NCI-H460 (cell line): ENCODE measurements around the gene PHLPP1. TPM values are rescaled to one million over a fixed set of nuclear protein-coding genes. Genes with fewer than 3 reads are reported as not detected.
"Not testable (repeated sequence)": the region's sequence is repeated elsewhere in the genome, so short reads cannot be mapped to it uniquely, and the experiment has no call there.

Experiments used
- DNase-seq: peaks from one replicate; pipeline ENCODE4 v3.0.0-alpha.2; 2016; ENCODE audit warnings: low read depth; ENCODE audit errors: extremely low read depth
- total RNA-seq: library from RNA; depleted of rRNA; stranded (reverse); fragments of >200 nt; shearing (Covaris generic); gene quantifications from 2 replicates; pipeline ENCODE4 v1.2.3, GENCODE V29; 2014

PHLPP1 gene
- total RNA-seq, 1 experiment from 2014 or later = 2.1 TPM

DNA sequence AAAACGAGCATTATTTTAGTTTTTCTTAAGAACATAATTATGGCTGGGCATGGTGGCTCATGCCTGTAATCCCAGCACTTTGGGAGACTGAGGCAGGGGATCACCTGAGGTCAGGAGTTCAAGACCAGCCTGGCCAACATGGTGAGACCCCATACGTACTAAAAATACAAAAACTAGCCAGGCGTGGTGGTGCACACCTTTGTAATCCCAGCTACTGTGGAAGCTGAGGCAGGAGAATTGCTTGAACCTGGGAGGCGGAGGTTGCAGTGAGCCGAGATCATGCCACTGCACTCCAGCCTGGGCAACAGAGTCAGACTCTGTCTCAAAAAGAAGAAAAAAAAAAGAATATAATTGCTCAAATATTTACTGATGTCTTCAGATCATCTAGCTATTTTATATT, 25.3 kb downstream of the PHLPP1 start:
- DNase-seq = not testable (repeated sequence)

DNA sequence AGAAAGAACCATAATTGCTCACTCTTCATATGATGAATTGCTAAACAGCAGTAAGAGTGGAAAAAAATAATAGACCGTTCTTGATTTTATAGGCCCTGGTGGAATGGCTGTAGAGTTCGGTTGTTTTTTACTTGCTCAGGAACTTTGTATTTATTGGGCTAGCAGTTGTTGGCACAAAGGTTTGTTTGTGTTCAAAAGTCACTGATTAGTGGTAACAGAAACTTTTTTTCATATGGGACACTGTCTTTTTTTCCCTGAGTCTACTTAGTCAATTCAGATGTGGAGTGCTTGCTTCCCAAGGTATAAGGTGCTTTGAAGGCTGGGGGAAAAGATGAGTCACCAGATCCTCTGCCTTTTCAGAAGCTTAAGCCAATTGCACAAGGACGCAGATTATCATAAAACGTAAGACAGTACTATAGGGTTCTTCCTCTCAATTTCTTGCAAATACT, 25.8 kb downstream of the PHLPP1 start:
- DNase-seq = no peak

DNA sequence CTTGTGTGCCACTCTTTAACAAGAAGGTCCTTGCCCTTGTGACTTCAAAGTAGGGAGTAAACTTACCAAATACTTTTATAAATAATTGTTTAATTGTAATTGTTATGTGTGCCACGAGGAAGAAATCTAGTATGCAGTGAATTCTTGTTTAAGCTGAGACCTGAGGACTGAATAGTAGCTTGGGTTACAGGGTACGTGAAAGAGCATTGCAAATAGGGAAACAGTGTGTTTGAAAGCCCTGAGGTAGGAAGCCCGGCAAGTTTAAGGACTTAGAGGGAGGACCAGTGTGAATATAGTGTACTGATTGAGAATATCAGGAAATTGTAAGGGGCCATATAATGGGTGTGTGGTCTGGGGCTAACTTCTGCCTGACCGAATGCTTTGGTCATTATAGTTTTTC, 26.2 kb downstream of the PHLPP1 start:
- no peak for DNase-seq

DNA sequence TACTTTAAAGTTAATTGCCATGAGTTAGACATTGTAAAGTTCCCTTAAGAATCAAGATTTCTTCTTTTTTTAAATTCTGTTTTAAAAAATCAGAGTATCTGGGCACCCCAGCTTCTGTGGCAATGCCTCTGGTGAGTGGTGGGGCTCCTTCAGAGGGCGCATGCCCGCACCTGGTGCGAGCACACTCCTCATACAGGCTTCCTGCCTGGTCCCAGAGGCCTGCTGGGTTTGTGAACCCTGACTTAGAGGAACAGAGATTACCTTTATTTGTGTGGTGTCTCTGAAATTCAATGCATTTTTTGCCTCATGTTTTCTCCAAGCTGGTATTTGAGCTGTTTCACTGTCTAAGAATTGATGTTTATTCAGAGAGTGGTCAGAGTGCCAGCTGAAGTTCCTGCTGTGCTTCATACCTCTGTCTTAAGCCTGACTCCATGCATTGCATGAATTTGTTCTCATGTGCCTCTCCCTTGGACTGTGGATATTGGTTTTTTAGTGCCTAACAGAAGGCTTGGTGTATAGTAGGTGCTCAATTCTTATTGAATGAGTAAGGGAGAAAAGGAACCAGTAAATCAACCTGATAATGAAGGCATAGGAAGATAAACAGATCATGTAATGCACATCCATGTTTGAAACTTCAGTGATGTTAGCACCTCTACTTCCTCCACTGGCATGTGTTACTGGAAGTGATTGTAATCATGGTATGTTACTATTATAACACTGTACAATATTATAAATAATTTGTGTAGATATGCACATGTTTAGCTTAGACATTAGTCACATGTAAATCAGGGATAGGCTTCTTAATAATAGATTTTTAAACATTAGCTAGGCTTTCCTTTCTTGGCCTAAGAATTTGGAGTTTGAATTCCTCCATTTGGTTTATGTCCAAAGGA, 29.0 kb downstream of the PHLPP1 start:
- no peak for DNase-seq

DNA sequence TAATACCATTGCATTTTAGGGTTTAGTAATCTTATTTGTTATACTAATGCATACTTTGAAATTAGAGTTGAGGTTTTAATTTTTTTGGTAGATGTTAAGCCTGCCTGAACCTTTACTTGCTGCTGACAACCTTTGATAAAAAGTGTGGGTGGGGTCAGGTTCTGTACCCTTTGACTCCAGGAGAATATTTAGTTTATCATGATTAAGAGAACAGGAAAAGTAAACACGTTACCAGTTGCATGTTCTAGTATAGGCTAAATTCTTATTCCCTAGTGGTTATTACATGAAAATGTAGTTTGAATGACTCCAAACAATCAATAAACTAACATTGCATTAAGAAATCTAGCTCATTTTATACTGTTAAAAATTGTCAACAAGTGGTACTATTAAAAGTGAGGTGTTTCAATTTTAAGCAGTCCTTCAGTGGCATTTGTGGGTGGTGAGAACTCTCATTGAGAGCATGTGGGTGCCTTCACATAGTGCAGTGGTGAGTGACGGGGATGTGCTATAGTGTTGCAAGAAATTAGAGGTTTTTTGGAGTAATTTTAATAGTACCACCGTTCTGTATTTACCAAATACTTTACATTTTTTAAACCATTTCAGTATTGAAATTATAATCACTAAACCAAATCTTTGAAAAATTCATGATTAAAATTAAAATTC, 29.9 kb downstream of the PHLPP1 start:
- no peak for DNase-seq

DNA sequence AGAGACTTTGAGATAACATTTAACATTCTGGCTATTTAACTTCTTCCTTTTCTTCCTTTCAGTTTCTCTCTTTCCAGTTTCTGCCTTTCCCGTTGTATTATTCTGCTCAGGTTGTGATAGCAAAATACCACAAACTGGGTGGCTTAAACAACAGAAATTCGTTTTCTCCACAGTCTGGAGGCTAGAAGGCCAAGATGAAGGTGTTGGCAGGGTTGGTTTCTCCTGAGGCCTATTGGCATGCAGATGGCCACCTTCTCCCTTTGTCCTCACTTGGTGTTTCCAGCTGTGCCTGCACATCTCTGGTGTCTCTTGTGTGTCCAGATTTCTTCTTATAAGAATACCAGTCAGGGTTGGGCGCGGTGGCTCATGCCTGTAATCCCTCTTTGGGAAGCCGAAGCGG, 34.0 kb downstream of the PHLPP1 start:
- no peak for DNase-seq

DNA sequence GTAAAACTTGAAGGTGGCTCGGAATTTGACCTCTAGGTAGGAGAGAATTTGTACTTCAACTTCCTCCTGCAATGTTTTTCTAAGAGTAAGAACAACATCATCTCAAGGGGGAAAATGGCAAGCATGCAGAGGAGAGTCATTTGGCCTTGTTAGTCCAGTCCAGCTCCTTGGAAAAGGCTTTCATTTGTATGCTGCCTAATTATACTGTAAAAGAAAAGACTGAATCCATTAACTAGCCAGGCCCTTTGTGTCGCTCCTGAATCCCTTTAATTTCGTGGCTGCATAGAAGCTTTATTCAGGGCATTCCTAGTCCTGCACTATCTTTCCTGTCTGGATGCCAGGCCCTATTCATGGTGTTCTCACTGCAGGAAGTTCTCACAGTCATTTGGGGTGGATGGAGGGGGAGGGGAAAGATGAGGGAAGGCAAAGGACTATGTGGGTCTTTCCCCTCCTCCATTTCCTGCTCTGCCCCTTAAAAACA, 36.0 kb downstream of the PHLPP1 start:
- DNase-seq = no peak

DNA sequence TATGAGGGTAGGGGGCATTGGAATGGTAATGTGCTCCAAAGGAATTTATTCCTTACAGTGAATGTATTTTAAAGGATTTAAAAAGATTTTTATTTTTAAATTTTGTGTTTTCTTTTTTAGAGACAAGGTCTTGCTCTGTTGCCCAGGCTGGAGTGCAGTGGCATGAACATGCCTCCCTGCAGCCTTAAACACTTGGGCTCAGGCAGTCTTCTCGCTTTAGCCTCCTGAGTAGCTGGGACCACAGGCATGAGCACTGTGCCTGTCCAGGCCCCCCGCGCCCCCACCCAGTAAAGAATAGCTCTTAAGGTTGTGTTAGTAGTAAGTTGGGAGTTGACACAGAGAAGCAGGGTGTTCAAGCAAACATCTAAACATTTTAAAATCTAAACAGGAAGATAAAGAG, 36.6 kb downstream of the PHLPP1 start:
- DNase-seq = no peak

DNA sequence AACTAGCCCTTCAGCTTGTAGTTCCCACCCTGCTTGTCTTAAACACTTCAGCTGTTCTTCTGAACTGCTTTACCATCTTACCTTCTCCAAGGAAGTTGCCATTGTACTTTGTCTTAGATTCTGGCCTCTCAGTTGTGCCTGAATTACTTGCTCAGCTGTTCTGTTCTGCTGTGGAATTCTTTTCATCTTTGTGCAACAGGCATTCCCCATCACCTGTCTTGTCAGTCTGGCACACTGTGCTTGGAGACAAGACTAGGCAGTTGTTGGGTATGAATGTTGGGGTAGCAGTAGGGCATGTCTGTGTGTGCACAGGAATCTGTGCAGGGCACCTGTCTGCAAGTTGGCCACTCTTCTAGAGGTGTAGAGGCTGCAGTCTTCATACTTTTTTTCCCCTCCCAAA, 38.7 kb downstream of the PHLPP1 start:
- DNase-seq = no peak

DNA sequence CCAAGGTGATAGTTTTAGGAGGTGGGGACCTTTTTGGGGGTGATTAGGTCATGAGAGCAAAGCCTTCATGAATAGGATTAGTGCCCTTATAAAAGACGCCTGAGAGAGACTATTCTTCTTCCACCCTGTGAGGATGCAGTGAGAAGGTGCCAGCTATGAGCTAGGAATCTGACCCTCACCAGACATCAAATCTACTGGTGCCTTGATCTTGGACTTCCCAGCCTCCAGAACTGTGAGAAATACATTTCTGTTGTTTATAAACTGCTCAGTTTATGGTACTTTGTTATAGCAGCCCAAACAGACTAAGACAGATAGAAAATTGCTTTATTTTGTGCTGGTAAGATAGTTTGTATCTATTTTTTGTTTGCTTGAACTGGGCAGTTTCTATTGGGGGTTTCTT, 40.1 kb downstream of the PHLPP1 start:
- no peak for DNase-seq

DNA sequence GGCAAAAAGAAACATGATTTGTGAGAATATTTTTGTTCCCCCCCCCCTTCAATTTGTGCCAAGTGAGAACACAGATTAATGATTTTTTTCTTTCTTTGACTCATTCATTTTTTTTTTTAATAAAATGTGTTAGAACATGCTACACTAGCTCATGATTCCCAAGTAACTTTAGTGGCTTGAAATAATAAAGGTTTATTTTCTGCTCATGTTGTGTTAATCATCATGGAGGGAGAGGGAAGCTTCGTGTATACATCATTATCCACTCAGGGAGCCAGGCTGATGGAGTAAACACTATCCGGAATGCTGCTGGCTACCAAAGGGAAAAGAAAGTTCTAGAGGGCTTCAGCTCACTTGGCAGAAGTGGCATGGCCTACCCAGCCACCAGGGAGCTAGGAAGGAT, 40.6 kb downstream of the PHLPP1 start:
- DNase-seq = no peak

DNA sequence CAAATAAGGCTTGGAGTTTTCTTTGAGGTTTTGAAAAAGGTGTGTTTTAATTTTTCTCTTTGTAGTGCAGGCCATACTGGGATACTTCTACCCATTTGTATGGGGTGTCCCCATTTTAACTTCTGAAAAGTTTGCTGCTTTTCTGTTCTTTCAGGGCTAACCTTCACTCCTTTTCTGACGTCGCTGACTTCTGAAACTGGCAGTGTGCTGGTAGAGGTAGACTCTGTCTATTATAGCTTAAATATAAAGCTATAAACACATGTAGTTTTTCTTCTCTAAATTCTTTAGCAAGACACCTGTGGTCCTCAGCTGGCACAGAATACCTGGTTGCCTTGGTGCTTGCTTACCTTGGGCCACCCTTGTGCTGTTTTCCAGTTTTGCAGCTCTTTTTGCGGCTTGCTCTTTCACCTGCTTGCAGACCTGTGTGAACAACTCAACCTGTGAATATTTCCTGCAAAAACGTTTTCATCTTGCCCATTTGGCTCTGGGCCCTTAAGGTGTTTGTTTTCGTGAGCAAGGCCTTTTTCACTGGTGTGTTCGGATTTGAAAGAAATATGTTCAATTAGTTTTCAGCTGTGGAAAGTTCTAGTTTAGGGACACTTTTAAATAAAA, 42.2 kb downstream of the PHLPP1 start:
- DNase-seq = no peak

DNA sequence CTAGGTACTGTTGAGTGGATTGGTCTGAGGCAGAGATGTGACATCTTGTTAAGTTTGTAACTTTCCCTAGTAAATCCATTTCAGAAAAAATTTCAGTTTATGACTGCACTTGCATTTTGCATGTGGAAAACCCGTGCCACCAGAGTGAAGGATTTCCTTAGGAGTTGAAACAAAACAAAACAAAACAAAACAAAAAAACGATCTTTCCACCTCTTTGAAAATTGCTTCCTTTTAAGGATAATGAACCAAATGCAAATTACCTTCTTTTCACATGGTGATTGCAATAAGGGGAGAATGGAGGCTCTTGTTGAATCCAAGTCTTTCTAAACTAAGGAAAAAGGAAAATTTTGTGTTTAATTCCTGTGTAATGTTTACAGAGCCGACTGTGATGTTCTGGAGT, 43.2 kb downstream of the PHLPP1 start:
- DNase-seq = no peak

DNA sequence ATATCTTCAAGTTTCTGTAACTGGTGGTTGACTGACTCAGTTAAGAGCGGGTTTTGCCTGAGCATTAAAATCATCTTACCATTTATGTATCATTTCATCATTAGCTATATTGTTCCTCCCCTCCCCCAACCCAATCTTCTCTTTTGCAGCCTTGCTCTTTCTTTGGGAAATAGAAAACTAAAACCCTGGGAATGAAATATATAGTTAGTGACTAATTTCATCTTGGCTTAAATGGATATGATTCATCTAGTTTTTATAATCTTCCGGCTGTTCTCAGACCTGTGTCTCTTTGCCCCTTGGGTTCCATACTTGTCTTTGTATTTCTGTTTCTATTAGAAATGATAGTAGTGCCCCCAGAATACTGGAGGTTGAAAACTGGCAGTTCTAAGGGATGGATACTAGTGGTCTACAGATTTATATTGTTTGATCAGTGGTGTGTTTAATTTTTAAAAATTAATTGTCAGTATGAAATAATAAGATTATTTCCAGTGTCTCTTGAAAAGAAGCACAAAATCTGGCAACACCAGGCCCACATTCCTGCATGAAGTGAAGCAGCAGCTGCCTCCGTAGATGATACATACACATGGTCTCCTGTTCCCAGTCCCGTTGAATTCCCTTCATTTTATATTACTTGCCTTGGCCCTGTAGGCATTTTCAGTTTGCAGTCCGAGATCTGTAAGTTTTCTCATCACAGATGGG, 44.5 kb downstream of the PHLPP1 start:
- DNase-seq = no peak

DNA sequence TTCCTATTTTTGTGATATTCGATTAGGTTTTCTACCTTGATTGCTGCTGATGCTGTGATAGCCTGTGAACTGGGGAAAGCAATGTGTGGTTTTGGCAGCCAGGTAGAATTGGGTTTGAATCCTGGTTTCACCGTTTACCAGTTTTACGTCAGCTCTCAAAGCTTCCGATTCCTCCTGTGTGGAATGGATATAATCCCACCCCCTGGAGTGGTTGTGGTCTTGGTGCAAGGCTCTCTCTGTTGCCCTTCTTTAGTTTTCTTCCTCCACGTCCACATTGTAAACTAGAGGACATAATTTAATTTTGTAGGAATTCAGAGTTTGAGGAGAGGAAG, 45.0 kb downstream of the PHLPP1 start:
- DNase-seq = no peak

DNA sequence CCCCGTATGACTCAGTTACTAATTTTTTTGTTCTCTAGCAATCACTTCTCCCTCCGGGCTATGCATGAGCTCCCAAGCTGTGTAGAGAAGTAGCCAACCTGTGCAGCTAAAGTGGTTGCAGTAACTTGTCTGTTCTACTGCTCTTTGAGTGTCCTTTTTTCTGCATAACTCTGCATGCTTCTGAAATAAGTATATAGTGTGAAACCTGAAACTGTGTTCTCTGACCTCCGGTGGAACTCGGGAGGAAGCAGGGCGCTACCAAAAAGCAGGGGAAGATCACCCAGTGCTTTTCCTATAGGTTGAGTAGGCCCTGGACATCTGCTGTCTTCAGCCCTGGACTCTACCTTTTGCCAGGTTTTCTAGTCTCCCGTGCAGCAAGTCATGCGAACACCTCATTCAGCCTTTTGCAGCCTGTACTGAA, 47.8 kb downstream of the PHLPP1 start:
- no peak for DNase-seq

DNA sequence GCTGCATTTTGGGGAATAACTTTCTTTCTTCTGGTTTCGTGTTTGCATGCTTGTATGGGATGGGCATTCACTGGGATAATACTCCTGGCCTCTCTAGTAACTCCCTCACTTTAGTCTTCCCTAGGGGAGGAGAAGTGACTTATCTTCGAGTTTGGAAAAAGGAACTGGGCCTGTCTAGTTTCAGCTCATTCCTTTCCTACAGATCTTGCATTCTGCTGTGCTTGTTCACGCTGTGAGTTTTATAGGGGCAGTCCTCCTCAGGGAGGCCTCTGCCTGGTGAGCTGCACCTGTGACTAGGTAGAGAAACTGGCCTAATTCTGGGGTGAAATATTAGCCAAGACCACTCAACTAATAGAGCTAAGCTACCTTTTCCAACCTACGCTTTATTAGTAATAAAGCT, 50.9 kb downstream of the PHLPP1 start:
- DNase-seq = no peak

DNA sequence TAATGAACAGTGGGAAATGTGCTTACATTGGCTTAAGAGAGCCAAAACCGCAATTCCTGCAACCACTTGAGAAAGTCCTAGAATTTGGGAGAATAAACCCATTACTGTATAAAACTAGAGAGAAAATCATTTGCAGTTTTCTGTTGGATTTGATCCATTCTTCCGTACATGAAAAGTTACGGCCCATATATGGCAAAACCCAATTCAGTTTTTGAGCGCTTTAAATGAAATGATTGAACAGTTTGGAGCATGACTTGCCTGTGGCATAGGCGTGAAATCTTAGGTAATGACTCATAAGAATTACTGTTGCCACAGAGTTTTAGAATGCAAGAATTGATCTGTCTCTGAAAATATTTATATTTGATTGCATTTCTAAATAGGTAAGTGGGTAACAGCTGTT, 52.0 kb downstream of the PHLPP1 start:
- DNase-seq = peak; percentile 4

DNA sequence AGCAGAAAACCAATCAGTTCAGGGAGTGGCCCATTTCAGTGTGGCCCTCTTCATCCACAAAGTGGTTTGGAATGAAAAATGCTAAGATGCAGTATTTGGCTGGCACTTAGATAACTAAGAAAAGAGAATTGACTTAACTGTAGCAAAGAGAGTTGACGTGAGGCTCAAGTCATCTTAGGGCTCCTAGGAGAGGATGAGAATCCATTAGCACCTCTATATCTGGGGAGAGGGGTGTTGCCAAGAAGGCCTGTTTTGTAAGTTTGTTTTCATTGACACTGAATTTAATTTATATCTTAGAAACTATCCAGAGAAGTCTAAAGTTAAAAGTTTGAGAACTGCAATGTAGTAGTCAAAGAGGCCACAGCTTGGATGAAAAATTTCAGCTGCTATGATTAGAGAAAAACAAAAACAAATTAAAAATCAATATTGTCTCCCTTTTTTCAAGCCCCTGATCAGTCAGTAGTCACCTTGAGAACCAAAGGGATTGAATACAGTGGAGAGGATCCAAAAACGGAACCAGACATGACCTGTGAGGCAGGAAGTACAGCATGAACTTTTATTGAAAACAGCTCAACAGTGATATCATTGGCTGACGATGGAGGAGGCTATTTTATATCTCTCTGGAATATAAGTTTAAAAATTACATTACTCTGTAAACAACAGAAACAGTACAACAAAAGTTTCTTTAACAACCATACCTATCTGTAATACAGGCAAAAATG, 52.7 kb downstream of the PHLPP1 start:
- DNase-seq = no peak

DNA sequence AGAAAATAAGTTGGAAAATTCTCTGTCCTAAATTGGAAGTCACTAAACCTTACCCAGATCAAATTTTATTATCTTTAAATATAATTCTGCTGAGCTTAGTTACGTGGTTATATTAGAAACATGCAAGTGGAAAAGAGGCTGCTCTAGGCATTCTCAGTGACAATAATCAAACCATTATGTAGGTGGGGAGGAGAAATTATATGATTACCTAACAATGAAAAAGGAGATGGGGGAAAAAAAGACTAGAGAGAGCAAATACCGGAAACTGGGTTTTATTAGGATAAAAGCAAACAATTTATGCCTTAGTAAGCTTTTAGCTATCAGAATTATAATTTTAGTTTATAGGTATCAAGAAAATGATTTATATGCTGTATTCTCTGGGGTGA, 53.2 kb downstream of the PHLPP1 start:
- DNase-seq = no peak
